Ascending aorta (tissue), 2 donors: ENCODE measurements around the gene ZBTB20. TPM values are rescaled to one million over a fixed set of nuclear protein-coding genes. Genes with fewer than 3 reads are reported as not detected.
A peak's percentile ranks its signal among the peaks of the same experiment; 100 is the strongest.

Experiments
- DNase-seq, 2 donors: peaks; one replicate each; pipeline ENCODE4 v3.0.0-alpha.2; 2019; ENCODE audit warnings: low spot score in 2 of 2
- H3K27ac ChIP-seq, 2 donors: fragments of 200-600 bp; sonication (generic); one replicate each; pipeline ENCODE4 v1.5.1; 2016 to 2017; ENCODE audit warnings: mild to moderate bottlenecking in 1 of 2
- H3K27me3 ChIP-seq: fragments of 200-600 bp; sonication (generic); one replicate; pipeline ENCODE4 v1.5.1; 2017
- H3K36me3 ChIP-seq, 2 donors: fragments of 200-600 bp; sonication (generic); one replicate each; pipeline ENCODE4 v1.5.1; 2016
- H3K4me1 ChIP-seq, 2 donors: fragments of 200-600 bp; sonication (generic); one replicate each; pipeline ENCODE4 v1.5.1; 2016 to 2017; ENCODE audit warnings: mild to moderate bottlenecking in 1 of 2
- H3K4me3 ChIP-seq, 2 donors: fragments of 200-600 bp; sonication (generic); one replicate each; pipeline ENCODE4 v1.5.1; 2016 to 2017; ENCODE audit warnings: mild to moderate bottlenecking in 1 of 2
- H3K9me3 ChIP-seq, 2 donors: fragments of 200-600 bp; sonication (generic); one replicate each; pipeline ENCODE4 v1.5.1; 2016
- intact Hi-C: fragments of 100-400 bp; cut with DNase I; formaldehyde crosslinking; loops from one replicate; pipeline ENCODE4 v1.15.1; 2023
- total RNA-seq: library from RNA; depleted of rRNA; stranded (reverse); fragments of >200 nt; gene quantifications from one replicate; pipeline ENCODE4 v1.1.0, GENCODE V29; 2016
- TF ChIP-seq, protein P1 (sequence below), 3 experiments: fragments of 200-600 bp in 2 of 3; fragments of 450-650 bp in 1 of 3; sonication (generic) in 2 of 3; IDR thresholded peaks; one replicate each; pipeline ENCODE4 v1.5.1; 2016 to 2019; ENCODE audit warnings: antibody characterized with exemption in 3 of 3, mild to moderate bottlenecking in 1 of 3, moderate library complexity in 1 of 3

Gene ZBTB20
- total RNA-seq, 1 donor from 2014 or later = 60.3 TPM

DNA sequence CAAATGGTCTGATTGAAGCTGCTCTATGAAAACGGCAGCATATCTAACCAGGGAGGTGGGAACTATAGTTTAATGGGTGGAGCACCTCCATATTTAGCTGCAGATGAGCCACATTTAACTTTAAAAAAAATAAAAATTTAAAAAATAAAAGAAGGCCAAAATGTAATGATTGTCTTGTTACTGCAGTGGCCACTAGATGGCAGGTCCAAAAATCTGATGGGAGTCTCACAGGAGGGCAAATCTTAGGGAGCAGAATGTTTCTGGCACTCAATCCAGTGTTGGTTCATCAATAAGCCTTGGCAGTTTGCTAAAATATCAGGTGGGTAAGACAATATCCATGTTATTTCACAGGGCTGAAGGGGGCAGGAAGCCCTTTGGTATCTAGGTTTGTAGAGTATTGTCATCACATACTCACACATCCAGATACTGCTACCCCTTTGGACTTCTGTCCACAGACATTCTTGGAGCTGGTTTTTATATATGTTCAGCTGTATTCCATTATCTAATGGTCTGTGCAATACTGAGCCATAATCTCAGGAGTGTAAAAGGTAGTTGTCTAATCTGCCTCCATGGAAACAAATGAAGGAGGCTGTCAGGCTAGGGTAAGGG is 619.9 kb downstream of the ZBTB20 start:
- intact Hi-C loops = no loop called here

DNA sequence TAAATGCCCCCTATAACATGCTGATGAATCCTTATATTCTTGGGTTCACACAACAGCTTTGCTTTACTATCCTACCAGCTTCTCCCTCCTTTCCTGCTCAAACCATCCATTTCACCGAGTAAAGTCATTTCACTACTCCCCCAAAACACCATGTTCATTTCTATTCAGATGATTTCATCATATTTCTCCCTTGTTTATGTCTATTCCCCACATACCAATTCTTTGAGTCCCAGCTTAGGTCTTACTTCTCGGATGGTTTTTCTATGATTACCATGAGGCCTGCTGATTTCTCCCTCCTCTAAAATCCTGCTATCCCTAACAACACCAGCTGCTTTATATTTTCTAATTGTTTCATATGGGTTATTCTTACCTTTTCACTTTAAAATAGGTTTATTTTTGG is 621.8 kb downstream of the ZBTB20 start:
- intact Hi-C loops = no loop called here
- Histone ChIP-seq H3K27me3 (no peaks in the 10 kb centered on the region), H3K9me3 (no peaks in the 10 kb centered on the region), H3K27ac (no peak overlapping the region), H3K36me3 (no peaks in the 10 kb centered on the region), H3K4me1 (no peaks in the 10 kb centered on the region), H3K4me3 (no peak overlapping the region)
- TF ChIP-seq, protein P1, sequence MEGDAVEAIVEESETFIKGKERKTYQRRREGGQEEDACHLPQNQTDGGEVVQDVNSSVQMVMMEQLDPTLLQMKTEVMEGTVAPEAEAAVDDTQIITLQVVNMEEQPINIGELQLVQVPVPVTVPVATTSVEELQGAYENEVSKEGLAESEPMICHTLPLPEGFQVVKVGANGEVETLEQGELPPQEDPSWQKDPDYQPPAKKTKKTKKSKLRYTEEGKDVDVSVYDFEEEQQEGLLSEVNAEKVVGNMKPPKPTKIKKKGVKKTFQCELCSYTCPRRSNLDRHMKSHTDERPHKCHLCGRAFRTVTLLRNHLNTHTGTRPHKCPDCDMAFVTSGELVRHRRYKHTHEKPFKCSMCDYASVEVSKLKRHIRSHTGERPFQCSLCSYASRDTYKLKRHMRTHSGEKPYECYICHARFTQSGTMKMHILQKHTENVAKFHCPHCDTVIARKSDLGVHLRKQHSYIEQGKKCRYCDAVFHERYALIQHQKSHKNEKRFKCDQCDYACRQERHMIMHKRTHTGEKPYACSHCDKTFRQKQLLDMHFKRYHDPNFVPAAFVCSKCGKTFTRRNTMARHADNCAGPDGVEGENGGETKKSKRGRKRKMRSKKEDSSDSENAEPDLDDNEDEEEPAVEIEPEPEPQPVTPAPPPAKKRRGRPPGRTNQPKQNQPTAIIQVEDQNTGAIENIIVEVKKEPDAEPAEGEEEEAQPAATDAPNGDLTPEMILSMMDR (IDR thresholded peaks at IDR 0.05) = no peak
- no peak for DNase-seq

More for the DNA sequence above, 619.9 kb downstream of the ZBTB20 start:
- Histone ChIP-seq H3K27me3 (no peaks in the 10 kb centered on the region), H3K4me1 (no peaks in the 10 kb centered on the region), H3K36me3 (no peaks in the 10 kb centered on the region), H3K27ac (no peak overlapping the region), H3K9me3 (no peaks in the 10 kb centered on the region), H3K4me3 (no peak overlapping the region)
- TF ChIP-seq, protein P1 (IDR thresholded peaks at IDR 0.05) = peak in 2 of 3 experiments; percentile 7 to 24
- DNase-seq = no peak

DNA sequence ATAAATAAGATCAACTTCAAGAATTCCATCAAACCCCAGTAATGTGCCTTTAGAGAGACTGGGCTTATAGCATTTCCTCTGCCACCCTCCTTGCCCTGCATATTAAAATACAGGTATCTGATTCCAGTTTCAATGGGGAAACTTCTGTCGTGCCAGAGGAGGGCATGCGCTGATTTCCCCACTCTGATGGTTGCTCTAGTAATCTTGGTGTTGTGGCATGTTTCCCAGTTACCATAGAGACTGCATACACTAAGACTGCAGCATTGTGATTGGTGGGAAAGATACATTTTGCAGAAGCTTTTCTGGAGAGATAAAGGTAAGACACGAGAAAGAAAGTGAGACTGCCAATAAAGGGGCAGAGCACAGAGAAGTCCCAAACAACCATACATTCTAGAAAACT is 627.7 kb downstream of the ZBTB20 start:
- H3K9me3 ChIP-seq = no peaks in the 10 kb centered on the region
- no peak overlapping the region for H3K27ac ChIP-seq
- no peaks in the 10 kb centered on the region for H3K36me3 ChIP-seq
- TF ChIP-seq, protein P1 (IDR thresholded peaks at IDR 0.05) = no peak
- H3K27me3 ChIP-seq = no peaks in the 10 kb centered on the region
- no peak overlapping the region for H3K4me3 ChIP-seq
- no peaks in the 10 kb centered on the region for H3K4me1 ChIP-seq
- DNase-seq = no peak
- intact Hi-C loops = no loop called here

DNA sequence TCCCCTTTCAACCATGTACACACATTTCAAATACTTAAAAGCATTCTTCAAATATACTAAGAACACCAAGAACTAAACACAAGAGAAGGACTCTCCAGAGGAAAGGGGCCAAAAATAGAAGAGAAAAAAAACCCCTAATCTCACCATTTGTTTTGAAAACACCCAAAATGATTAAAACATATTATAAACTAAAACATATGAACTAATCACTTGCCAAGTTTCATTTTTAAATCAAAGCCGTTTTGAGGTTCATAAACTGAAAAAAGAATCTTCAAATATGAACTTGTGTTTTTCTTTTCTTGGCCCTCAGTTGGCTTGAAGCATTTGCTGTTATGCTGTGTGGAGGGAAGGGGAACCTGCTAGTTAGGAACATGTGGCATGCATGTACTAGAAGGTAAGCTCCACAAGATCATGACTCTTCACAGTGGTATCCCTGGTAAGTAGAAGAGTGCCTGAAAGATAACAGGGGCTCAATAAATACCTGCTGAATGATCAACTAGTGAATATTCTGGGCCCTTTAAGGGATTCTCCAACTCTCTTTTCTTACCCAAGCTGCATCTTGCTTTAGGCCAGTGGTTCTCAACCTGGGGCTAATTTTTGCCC is 628.8 kb downstream of the ZBTB20 start:
- DNase-seq = no peak
- no peak overlapping the region for H3K27ac ChIP-seq
- TF ChIP-seq, protein P1 (IDR thresholded peaks at IDR 0.05) = no peak

DNA sequence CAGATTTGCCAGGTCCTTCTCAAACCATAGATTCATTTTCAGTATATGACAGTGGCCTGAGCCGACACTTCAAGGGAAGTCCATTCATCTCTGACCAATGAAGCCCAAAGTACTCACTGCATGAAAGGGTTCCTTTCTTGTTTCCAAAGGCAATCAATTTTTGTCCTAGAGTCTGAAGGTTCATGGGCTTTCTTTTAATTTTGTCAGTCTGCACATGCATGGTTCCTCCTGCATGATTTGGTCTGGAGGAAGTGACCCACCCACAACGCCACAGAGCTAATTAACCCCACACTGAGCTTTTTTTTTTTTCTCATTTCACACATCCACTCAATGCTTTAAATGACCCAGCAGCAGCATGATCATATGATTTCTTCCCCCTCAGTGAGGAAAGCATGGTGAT is 636.9 kb downstream of the ZBTB20 start:
- no peak overlapping the region for H3K27ac ChIP-seq
- H3K4me1 ChIP-seq = peaks cover under 1 to 13% of the 10 kb centered on the region in 2 donors

More for the DNA sequence above, 628.8 kb downstream of the ZBTB20 start:
- Histone ChIP-seq H3K36me3 (no peaks in the 10 kb centered on the region), H3K9me3 (no peaks in the 10 kb centered on the region), H3K27me3 (no peaks in the 10 kb centered on the region), H3K4me1 (no peaks in the 10 kb centered on the region), H3K4me3 (no peak overlapping the region)
- intact Hi-C loops = no loop called here

More for the DNA sequence above, 636.9 kb downstream of the ZBTB20 start:
- TF ChIP-seq, protein P1 (IDR thresholded peaks at IDR 0.05) = no peak
- Histone ChIP-seq H3K27me3 (no peaks in the 10 kb centered on the region), H3K4me3 (no peak overlapping the region), H3K9me3 (no peaks in the 10 kb centered on the region), H3K36me3 (no peaks in the 10 kb centered on the region)
- intact Hi-C loops = no loop called here
- no peak for DNase-seq
